ENCODE measurements around the gene LRPAP1. TPM values are rescaled to one million over a fixed set of nuclear protein-coding genes. Genes with fewer than 3 reads are reported as not detected.
"Not testable (repeated sequence)": the region's sequence is repeated elsewhere in the genome, so short reads cannot be mapped to it uniquely, and the experiment has no call there.

The LRPAP1 gene
- total RNA-seq, 2 experiments from 2014 or later = 54.6 to 55.9 TPM

DNA sequence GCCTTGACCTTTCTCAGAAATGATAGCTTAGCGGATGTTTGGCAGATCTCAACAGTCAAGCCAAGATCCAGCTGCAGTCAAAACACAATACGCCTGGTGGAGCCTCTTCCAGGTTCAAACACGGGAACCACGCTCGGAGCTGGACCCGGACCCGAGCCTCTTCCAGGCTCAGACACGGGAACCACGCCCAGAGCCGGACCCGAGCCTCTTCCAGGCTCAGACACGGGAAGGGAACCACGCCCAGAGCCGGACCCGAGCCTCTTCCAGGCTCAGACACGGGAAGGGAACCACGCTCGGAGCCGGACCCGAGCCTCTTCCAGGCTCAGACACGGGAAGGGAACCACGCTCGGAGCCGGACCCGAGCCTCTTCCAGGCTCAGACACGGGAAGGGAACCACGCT lies 20.6 kb downstream of the LRPAP1 start:
- H3K27me3 Mint-ChIP-seq; POLR2A ChIA-PET; DNase-seq; H3K4me1 Mint-ChIP-seq (ENCODE audit: low read depth); H3K9me3 Mint-ChIP-seq; H3K4me3 Mint-ChIP-seq; intact Hi-C loops (cut with micrococcal nuclease); H3K27ac Mint-ChIP-seq: not testable (repeated sequence)
- peaks cover 52% of the 10 kb centered on the region for H3K36me3 Mint-ChIP-seq
- CTCF ChIA-PET = interaction anchor here (0.6 kb wide), 1 partner anchor 180 kb away, joined by 3 read pairs; no protein-coding TSS in a partner anchor

DNA sequence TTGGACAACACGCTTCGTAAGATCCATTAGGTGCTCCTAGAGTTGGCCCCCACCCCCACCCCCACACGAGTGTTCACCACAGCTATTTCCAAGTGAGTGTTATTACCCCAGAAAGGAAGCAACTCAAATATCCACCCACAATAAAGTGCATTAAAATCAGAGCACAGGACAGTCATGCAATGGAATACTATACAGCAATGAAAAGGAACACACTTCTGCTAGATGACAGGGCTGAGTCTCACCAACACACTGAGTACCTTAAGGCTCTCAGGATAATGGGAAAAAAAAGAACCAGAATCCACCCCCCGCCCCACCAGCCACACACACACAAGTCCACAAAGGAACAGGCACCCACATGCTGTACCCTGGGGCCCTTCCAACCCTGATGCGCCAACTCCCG lies 21.0 kb downstream of the LRPAP1 start:
- intact Hi-C loops (cut with micrococcal nuclease) = no loop called here
- CTCF ChIA-PET = interaction anchor here (0.6 kb wide), 1 partner anchor 180 kb away, joined by 3 read pairs; no protein-coding TSS in a partner anchor
- Mint-ChIP-seq H3K4me1 (ENCODE audit: low read depth) (no peaks in the 10 kb centered on the region), H3K27me3 (no peaks in the 10 kb centered on the region), H3K4me3 (no peak overlapping the region), H3K27ac (no peak overlapping the region), H3K9me3 (no peaks in the 10 kb centered on the region), H3K36me3 (peaks cover 52% of the 10 kb centered on the region)
- POLR2A ChIA-PET = no interaction called here
- DNase-seq = no peak

DNA sequence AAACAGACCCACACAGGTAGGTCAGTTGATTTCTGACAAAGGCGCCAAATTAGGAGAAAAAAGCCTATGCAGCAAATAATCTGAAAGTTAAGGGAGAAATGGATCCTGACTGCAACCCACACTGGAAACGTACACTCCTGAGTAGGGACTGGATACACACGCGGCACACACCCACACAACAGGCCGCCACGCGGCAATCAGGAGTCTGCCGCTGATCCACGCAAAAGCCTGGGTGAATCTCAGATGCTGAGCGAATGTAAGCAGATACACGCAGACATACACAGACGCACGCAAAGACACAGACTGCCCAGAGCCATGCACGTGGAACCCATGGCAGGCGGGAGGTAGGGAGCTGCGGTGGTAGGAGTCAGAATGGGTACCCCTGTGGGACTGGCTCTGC lies 21.7 kb downstream of the LRPAP1 start:
- CTCF ChIA-PET = no interaction called here
- DNase-seq = no peak
- Mint-ChIP-seq H3K4me3 (no peak overlapping the region), H3K4me1 (ENCODE audit: low read depth) (no peaks in the 10 kb centered on the region), H3K36me3 (peaks cover 48% of the 10 kb centered on the region), H3K27me3 (no peaks in the 10 kb centered on the region), H3K27ac (no peak overlapping the region), H3K9me3 (no peaks in the 10 kb centered on the region)
- POLR2A ChIA-PET = no interaction called here
- intact Hi-C loops (cut with micrococcal nuclease) = no loop called here

DNA sequence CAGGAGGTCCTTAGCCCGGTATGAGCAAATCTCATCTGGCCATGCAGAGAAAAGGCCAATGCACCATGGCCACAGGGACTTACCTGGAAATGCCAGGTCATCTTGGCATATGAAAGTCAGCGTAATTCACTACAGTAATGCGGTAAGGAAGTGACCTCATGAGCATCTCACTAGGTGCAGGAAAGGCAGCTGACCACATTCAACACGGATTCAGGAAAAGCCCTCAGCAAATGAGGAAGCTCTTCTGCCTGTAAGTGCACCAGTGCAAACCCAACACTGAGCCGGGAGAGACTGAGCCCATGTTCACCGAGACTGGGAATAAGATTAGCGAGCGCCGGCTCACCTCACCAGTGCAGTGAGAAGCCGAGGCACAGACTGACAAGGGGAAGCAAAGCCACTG lies 23.7 kb downstream of the LRPAP1 start:
- ChIA-PET POLR2A (no interaction called here), CTCF (no interaction called here)
- H3K27ac Mint-ChIP-seq = no peak overlapping the region
- H3K4me1 Mint-ChIP-seq (ENCODE audit: low read depth) = peaks cover 2% of the 10 kb centered on the region
- intact Hi-C loops (cut with micrococcal nuclease) = no loop called here
- no peak overlapping the region for H3K4me3 Mint-ChIP-seq
- H3K27me3 Mint-ChIP-seq = no peaks in the 10 kb centered on the region
- H3K9me3 Mint-ChIP-seq = no peaks in the 10 kb centered on the region
- no peak for DNase-seq
- H3K36me3 Mint-ChIP-seq = peaks cover 45% of the 10 kb centered on the region

DNA sequence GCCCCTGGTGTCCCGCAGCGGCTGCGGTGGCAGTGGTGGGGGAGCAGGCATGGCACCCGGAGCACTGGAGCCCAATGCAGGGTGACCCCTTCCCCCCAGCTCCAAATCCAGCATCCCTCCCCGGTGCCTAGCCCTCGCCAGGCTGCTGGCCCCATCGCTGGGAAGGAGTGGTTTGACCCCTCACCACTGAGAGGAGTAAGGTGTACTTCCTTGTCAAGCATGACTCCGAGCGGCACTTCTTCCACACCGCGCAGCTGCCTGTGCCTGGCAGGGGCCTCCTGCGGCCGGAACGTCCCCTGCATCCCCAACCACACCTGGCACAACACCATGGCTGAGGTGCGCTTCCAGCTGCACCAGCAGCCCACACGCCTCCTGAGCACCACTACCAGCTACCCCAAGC lies 27.0 kb downstream of the LRPAP1 start:
- Mint-ChIP-seq H3K9me3 (no peaks in the 10 kb centered on the region), H3K36me3 (peaks cover 19% of the 10 kb centered on the region), H3K27ac (no peak overlapping the region), H3K4me1 (ENCODE audit: low read depth) (peaks cover 7% of the 10 kb centered on the region), H3K4me3 (no peak overlapping the region), H3K27me3 (no peaks in the 10 kb centered on the region)
- ChIA-PET CTCF (interaction anchor here (1.7 kb wide), 1 partner anchor 25 kb away, joined by 4 read pairs; no protein-coding TSS in a partner anchor), POLR2A (no interaction called here)
- intact Hi-C loops (cut with micrococcal nuclease) = no loop called here
- DNase-seq = no peak

DNA sequence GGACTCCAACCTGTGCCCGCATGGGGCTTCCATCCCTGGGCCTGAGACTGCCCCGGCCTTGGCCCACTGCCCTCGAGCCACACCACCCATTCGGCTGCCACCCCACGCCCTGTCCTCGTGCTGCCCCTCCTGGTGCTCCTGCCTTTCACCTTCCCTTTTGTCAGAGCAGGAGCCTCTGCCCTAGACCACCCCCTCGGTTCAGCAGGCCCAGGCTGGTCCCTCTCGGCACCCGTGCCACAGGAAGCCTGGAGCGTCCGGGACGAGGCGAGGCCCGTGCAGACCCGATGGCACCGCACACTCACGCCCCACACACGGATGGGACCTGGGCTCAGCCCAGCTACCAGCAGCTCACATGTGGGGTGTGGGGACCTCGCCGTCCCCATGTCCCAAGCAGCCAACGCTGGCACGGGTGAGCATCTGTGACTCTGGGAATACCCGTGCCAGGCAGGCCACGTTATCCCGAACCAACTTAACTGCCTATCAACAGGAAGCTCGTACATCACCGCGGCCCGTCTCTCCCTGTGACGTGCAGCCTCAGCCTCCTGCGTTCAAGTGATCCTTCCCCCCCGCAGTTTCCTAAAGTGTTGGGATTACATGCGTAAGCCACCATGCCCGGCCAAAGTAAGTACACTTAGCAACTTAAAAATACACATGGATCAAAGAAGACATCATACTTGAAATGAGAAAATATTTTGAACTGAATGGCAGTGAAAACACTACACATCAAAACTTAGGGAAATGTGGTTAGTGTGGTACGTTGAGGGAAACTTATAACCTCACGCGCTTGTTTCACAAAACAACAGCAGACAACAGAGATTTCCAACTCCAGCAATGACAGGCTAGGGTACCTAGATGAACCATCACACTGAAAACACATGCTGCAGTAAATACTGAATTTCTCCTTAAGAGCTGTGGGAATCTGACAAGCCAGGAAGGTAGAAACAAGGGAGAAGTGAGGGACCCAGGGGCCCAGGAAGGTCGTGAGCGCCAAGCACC lies 29.0 kb downstream of the LRPAP1 start:
- peaks cover 8% of the 10 kb centered on the region for H3K36me3 Mint-ChIP-seq
- no peaks in the 10 kb centered on the region for H3K9me3 Mint-ChIP-seq
- no peaks in the 10 kb centered on the region for H3K27me3 Mint-ChIP-seq
- intact Hi-C loops (cut with micrococcal nuclease) = no loop called here
- ChIA-PET CTCF (interaction anchor here (1.7 kb wide), 1 partner anchor 23 kb away, joined by 4 read pairs; no protein-coding TSS in a partner anchor), POLR2A (no interaction called here)
- DNase-seq = no peak
- no peak overlapping the region for H3K4me3 Mint-ChIP-seq
- no peak overlapping the region for H3K27ac Mint-ChIP-seq
- peaks cover 7% of the 10 kb centered on the region for H3K4me1 Mint-ChIP-seq (ENCODE audit: low read depth)

DNA sequence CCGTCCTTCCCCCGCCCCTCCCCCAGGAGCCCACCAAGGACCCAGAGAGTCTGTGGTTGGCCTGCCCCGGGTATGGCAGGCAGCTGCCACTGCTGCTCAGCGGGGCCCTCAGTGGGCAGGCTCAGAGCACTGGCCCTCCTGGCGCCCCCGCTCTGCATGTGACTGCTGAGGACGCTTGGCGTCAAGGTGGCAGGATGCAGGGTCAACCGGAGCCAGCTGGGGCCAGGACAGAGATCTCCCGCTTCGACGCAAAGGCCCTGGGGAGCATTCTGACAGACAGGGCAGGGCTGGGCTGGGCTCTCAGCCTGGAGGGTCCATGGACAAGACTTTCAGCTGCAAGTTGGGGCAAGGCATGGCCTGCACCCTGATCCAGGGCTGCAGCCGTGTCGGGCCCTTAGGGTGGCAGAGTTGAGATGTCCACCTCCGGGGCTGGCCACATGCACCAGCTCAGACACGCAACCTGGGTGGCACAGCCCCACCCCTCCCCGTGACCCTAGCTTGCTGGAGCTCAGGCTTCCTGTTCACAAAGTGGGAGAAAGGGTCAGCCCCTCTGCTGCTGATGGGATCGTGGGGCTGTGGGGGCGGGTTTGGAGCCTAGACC lies 30.3 kb downstream of the LRPAP1 start:
- H3K27me3 Mint-ChIP-seq = peaks cover under 1% of the 10 kb centered on the region

DNA sequence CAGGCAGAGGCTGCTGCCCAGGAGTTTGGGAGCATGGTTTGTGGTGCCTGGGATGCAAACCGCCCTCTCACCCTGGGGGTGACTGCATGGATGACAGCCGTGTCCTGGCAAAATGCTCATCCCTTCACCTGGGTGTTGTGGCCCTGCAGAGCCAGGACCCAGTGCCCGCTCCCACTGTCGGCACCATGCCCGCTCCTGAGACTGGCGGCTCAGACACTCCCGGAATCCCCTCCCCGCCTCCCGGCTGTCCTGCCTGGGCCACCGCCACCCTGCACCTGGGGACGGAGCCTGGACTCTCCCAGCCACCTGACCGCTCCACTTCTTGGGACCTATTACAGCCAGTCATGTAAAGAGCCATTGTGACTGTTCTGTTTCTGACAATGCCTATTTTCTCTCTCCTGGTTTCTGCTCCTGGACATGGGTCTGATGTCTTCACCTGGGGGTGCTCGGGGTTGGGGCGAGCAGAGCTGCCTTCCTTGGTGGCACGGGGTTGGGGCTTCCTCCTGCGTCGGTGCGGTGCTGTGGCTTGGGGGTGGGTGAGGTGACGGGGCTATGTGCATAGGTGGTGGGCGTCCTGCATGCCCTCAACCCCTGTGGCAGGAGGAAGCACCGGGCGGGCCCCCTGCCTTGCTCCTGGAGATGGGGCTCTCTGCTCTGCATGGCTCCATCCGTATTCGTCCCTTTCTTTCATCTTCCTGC lies 30.9 kb downstream of the LRPAP1 start:
- peaks cover 7% of the 10 kb centered on the region for H3K36me3 Mint-ChIP-seq
- CTCF ChIA-PET = interaction anchor here (0.6 kb wide), 1 partner anchor 20 kb away, joined by 3 read pairs; no protein-coding TSS in a partner anchor
- peaks cover 1% of the 10 kb centered on the region for H3K27me3 Mint-ChIP-seq
- no peak overlapping the region for H3K4me3 Mint-ChIP-seq
- H3K27ac Mint-ChIP-seq = no peak overlapping the region
- H3K9me3 Mint-ChIP-seq = no peaks in the 10 kb centered on the region
- POLR2A ChIA-PET = no interaction called here
- peaks cover 7% of the 10 kb centered on the region for H3K4me1 Mint-ChIP-seq (ENCODE audit: low read depth)
- no peak for DNase-seq
- intact Hi-C loops (cut with micrococcal nuclease) = no loop called here

More for the DNA sequence above, 30.3 kb downstream of the LRPAP1 start:
- H3K9me3 Mint-ChIP-seq = no peaks in the 10 kb centered on the region
- peaks cover 7% of the 10 kb centered on the region for H3K36me3 Mint-ChIP-seq
- CTCF ChIA-PET = interaction anchor here (0.6 kb wide), 1 partner anchor 21 kb away, joined by 3 read pairs; no protein-coding TSS in a partner anchor
- intact Hi-C loops (cut with micrococcal nuclease) = no loop called here
- no peak for DNase-seq
- H3K4me1 Mint-ChIP-seq (ENCODE audit: low read depth) = peaks cover 7% of the 10 kb centered on the region
- H3K4me3 Mint-ChIP-seq = no peak overlapping the region
- H3K27ac Mint-ChIP-seq = no peak overlapping the region
- POLR2A ChIA-PET = no interaction called here

DNA sequence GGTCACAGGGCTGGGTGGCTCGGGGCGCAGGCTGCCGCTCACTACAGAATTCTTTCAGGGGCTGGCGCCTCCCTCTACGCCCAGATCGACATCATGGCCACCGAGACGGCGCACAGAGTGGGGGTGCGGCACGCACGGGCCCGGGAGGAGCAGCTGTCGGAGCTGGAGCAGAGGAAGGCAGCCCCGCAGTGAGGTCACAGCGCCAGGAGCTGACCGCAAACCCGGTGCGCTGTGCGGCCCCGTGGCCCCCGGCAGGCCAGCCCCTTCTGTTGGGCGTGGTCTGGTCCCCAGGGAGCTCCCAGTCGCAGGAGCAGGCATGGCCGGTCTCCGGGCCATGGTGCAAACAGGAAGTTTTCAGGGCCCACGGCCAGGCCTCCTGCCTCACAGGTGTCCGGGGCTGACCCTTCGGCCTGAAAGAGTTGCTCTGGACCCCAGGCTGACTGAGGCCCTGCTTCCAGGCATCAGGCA lies 31.6 kb downstream of the LRPAP1 start:
- no peak for DNase-seq
- Mint-ChIP-seq H3K36me3 (peaks cover 7% of the 10 kb centered on the region), H3K4me1 (ENCODE audit: low read depth) (peaks cover 7% of the 10 kb centered on the region), H3K9me3 (no peaks in the 10 kb centered on the region), H3K27ac (no peak overlapping the region), H3K4me3 (no peak overlapping the region), H3K27me3 (peaks cover 1% of the 10 kb centered on the region)
- ChIA-PET CTCF (interaction anchor here (1.0 kb wide), 1 partner anchor 20 kb away, joined by 3 read pairs; no protein-coding TSS in a partner anchor), POLR2A (no interaction called here)
- intact Hi-C loops (cut with micrococcal nuclease) = no loop called here

DNA sequence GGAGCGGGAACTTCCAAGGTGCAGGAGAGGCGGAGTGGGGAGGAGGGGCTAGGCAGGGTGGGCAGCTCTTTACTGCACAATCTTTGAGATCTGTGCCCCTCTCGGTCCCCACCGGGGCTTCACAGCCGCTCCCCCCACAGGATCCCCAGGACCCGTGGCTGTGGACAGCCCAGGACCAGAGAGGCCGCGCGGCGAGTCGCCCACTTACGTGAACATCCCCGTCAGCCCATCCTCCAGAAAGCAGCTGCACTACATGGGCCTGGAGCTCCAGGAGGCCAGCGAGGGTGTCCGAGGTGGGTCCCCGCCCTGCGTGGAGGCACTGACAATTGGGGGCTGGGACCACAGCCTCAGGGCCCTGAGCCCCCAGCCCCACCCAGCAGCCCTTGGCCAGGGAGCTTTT lies 32.1 kb downstream of the LRPAP1 start:
- no peaks in the 10 kb centered on the region for H3K9me3 Mint-ChIP-seq
- intact Hi-C loops (cut with micrococcal nuclease) = no loop called here
- CTCF ChIA-PET = interaction anchor here (1.0 kb wide), 1 partner anchor 20 kb away, joined by 3 read pairs; no protein-coding TSS in a partner anchor
- H3K4me3 Mint-ChIP-seq = no peak overlapping the region
- H3K27me3 Mint-ChIP-seq = peaks cover 3% of the 10 kb centered on the region
- peaks cover 7% of the 10 kb centered on the region for H3K4me1 Mint-ChIP-seq (ENCODE audit: low read depth)
- POLR2A ChIA-PET = no interaction called here
- DNase-seq = no peak
- no peak overlapping the region for H3K27ac Mint-ChIP-seq
- H3K36me3 Mint-ChIP-seq = peaks cover 5% of the 10 kb centered on the region

DNA sequence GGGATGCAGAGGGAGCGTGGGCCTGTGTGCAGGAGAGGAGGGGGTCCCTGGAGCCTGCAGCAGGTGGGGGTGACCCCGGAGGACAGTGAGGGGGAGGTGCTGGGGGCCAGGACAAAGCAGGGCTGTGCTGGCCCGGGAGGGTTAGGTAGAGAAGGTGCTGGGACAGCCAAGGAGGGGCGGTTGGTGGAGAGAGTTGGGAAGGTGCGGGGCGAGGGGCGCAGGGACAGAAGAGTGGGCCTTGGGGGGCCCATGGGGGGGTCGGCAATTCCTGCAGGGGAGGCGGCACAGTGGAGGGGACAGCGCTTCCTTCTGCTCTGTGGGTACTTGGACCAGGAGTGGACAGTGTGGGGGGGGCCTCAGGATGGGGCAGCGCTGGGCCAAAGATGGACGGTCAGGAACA lies 32.5 kb downstream of the LRPAP1 start:
- CTCF ChIA-PET = interaction anchor here (1.0 kb wide), 1 partner anchor 19 kb away, joined by 3 read pairs; no protein-coding TSS in a partner anchor
- H3K4me1 Mint-ChIP-seq (ENCODE audit: low read depth) = peaks cover 7% of the 10 kb centered on the region
- H3K4me3 Mint-ChIP-seq = no peak overlapping the region
- peaks cover 5% of the 10 kb centered on the region for H3K36me3 Mint-ChIP-seq
- intact Hi-C loops (cut with micrococcal nuclease) = no loop called here
- DNase-seq = no peak
- peaks cover 7% of the 10 kb centered on the region for H3K27me3 Mint-ChIP-seq
- POLR2A ChIA-PET = no interaction called here
- no peaks in the 10 kb centered on the region for H3K9me3 Mint-ChIP-seq
- no peak overlapping the region for H3K27ac Mint-ChIP-seq

Measured in activated CD4-positive, alpha-beta memory T cell treated with anti-CD3 and anti-CD28 coated beads for 36 hours (primary cell).